GM19438 (cell line): ENCODE data around the gene GSS.
"Not testable (repeated sequence)": the region's sequence is repeated elsewhere in the genome, so short reads cannot be mapped to it uniquely, and the experiment has no call there.

Source experiments
- ATAC-seq: cut with Tn5 transposase; IDR thresholded peaks from one replicate; pipeline ENCODE4 v1.9.1; 2021; ENCODE audit warnings: low read depth; ENCODE audit not compliant: unreplicated experiment

Gene GSS

DNA sequence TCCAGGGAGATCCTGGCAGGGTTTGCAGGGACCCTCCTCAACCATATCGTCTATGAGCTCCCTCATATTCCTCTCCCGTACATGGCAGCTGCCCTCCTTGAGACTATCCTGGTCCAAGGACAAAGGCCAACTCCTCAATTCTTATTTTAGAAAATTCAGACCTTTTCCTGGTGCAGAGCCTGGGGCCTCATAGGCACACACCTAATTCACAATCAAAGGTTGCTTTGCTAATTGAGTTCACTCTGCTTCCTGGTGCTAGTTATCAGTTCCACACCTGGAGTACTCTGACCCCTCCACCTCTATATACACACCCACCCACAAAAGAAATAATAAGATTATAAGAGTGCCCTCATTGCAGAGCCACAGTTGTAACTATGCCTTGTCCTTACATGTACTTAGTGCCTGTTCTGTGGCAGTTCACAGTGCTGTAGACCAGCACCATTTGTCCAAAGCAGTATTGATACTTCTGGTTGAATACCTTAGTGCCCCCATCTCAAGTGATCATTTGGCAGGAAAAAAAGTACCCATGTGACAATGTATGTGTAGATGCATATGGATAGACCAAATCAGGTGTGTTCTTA lies 38.7 kb downstream of the GSS start:
- no peak for ATAC-seq

DNA sequence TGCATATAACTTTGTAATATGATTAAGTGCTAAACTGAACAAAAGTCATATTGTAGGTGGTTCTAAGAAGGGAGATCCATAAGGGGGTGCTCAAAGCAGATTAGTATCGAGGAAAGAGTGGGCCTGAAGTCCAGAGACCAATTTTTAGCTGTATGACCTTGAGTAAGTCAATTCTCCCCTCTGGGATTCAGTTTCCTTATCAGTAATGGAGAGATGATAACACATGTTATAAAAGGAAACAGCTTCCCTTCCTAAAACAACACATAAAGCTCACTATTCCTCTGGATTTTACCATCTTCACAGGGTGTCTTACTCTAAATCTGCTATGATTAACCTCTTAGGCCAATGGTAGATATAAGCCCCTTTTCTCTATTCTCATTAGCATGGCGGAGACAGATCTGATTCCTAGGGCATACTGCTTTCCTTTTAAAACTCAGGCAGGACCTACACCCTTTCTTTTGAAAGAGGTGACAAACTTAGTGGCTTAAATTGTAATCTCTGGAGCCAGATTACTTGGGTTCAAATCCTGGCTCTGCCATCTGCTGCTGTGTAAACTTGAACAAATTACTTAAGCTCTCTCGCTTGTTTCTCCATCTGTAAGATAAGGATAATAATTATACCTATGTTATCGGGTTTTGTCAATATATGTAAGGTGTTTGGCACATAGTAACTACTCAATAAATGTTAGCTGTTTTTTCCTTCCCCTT lies 39.7 kb downstream of the GSS start:
- no peak for ATAC-seq

DNA sequence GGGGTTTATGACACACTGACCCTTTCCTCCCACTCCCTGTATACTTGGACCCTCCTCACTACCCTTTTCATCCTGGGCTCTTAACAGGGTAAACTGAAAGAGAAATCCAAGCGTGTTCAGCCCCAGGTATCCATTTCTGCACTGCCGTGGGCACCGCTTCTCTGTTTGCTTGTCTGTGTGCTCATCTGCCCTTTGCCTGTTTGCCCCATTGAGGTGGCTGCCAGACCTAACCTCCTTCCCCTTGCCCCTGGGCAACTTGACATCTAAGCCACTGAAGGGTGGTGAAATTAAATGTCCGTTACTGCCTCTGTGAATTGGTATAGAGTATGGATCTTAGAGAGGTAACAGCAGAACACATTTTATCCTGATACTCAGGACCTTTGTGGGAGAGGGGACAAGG lies 40.5 kb downstream of the GSS start:
- ATAC-seq: no peak

DNA sequence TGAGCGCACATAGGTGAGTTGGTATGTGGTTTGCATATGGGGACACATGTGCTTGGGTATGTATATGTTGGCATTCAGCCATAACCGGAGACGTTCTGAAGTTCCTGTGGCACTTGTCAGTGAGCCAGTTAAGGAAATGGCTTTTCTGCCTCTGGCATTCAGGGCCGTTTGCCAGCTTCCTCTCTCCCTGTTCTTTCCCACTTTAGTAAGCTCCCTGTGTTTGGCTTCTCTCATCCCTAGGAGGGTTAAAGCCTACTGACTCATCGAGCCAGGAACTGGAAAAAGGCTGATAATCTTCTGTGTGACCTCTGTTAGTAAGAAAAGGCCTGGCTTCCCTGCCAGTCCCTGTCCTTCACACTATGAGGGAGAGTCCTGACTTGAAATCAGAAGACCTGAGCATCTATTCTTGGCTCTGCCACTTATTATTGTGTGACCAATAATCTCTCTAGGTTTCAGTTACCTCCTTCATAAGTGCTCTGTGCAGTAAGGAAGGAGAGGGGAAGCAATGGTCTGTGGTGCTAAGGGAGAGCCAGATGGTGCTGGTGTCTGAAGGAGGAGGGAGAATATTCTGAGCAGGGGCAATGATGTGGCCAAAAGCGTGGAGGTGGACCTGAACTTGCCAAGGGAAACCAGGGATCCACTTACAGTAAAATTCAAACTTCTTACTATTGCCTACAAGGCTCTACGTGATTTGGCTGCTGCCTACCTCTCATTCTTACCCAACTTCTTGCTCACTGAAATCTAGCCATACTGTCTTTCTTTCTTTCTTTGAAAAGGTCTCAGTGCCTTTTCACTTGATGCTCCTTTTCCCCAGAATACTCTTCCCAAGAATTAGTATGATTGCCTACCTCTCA lies 47.8 kb downstream of the GSS start:
- no peak for ATAC-seq

DNA sequence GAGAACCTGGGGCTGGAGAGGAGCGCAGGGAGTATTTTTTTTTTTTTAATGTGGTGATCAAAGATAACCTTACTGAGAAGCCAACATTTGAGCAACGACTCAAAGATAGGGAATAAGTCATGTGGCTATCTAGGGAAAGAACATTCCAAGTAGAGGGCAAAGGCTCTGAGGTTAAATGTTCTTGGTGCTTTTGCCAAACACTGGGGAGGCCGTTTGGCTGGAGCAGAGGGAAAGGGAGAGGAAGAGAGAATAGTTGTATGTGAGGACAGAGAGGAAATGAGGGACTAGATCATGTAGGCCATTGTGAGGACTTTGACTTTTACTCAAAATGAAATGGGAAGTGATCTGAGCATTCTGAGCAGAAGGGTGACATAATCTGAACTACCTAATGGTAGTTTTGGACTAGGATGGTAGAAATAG lies 51.4 kb downstream of the GSS start:
- ATAC-seq: no peak

DNA sequence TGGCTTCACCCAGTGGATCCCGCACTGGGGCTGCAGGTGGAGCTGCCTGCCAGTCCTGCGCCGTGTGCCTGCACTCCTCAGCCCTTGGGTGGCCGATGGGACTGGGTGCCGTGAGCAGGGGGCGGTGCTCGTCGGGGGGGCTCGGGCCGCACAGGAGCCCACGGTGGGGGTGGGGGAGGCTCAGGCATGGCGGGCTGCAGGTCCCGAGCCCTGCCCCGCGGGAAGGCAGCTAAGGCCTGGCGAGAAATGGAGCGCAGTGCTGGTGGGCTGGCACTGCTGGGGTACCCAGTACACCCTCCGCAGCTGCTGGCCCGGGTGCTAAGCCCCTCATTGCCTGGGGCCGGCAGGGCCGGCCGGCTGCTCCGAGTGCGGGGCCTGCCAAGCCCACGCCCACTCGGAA lies 56.9 kb downstream of the GSS start:
- ATAC-seq: not testable (repeated sequence)

DNA sequence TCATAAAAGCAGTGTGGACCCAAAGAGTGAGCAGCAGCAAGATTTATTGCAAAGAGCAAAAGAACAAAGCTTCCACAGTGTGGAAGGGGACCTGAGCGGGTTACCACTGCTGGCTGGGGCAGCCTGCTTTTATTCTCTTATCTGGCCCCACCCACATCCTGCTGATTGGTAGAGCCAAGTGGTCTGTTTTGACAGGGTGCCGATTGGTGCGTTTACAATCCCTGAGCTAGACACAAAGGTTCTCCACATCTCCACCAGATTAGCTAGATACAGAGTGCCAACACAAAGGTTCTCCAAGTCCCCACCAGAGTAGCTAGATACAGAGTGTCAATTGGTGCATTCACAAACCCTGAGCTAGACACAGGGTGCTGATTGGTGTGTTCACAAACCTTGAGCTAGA lies 57.5 kb downstream of the GSS start:
- not testable (repeated sequence) for ATAC-seq

DNA sequence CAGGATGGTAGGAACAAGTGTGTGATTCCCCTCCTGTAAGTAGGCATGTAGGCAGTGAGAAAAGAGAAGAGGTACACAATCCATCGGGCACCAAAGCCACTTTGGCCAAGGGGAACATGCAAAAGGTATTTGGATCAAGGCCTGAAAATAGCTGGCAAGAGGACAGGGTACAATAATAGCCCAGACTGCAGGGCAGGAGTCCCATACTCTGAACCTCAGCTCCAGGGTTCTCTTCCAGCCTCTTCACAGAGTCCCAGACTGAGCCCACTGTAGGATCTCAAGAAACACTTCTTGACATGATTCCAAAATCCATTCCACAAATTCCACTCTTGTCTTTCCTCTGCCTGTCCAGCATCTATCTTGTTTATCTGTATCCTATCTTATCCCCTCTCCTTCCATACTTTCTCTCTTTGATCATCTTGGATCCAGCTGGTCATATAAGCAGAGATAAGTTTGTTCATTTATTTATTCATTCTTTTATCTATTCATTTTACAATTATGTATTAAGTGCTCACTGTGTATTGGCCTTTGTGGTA lies 59.5 kb downstream of the GSS start:
- no peak for ATAC-seq

DNA sequence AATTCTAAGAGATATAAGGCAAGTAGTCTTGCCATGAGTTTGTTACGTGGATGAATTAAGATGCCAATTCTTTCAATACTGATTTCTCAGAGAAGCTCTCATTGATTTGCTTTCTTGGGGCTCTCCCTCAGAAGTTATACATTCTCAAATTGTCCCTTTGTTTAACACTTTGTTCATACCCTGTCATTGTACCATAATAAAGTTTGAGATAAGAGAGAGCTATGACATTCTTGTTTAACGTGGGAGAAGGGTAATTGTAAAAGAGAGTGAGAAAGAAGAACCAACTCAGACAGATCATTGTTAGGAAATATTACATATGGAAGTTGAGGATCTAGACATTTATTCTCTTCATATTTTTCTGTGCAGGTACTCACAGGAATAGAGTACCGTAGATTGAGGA lies 60.1 kb downstream of the GSS start:
- no peak for ATAC-seq

DNA sequence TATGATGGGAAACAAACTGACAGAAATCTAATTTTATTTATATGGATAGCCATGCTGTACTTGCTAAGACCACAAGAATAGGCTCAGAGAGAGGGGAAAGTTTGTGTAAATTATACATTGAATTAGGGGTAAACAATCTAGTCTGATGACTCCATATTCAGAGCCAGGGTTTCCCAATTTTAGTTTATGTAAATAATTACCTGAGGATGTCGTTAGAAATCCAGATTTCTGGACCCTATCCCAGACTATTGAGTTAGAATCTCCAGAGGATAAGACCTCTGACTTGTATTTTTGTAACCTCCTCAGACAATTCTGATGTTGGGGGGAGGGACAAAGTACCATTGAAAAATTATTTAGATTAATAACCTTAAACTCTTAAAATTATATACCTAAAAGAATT lies 60.9 kb downstream of the GSS start:
- ATAC-seq: no peak

DNA sequence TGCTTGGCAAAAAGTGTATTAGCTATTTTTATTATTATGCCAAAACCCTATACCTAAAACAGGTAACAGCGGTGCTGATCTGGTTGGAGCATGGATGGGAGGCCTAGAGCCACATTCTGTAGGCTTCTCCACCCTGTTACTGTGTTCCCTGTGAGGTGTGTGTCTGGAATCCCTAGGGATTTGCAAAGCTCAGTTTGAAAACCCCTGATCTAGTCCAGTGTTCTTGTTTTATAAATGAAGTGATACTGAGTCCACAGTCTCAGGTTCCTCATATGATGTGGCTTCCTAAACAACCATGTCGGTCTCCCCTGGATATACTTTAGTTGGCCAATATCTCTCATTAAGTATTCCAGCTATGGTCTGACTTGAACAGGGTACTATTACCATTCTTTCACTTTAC lies 62.9 kb downstream of the GSS start:
- ATAC-seq: no peak

DNA sequence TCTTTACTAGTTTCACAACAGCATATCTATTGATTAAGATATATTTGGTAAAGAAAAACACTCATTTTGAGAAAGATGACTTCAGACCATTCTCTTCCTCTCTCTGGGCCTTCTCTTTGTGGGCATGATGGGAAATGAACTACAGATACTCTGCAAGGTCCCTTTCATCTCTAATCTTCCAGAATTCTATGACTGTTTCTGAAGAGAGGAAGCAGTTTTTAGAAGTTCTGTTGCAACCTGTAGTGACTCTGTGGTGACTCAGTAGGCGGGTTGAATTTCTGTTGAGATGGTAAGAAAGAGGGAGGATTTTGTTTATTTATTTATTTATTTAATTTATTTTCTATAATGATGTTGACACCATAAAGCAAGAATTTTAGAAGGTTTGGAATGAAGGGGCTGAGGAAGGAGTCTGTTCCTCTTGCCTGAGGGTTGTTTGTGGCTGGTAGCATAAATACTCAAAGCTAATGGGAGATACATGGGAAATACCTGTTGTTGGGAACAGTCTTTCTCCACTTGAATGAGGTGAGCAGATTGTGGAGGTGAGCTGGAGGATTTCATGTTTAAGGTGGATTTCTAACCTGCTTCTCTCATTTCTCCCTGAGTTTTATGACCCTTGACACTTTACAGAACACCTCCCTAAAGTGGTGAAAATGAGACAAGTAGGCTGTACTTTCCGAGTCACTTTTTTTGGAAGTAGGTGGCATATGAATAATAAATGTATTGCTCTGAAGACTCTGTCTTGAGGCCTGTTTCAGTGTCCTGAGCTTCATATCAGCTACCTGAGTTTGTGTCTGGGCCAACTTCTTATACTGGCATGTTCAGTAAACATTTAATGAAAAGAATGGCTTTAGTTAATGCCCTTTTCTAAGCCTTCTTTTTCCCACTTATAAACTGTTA lies 64.2 kb downstream of the GSS start:
- no peak for ATAC-seq

DNA sequence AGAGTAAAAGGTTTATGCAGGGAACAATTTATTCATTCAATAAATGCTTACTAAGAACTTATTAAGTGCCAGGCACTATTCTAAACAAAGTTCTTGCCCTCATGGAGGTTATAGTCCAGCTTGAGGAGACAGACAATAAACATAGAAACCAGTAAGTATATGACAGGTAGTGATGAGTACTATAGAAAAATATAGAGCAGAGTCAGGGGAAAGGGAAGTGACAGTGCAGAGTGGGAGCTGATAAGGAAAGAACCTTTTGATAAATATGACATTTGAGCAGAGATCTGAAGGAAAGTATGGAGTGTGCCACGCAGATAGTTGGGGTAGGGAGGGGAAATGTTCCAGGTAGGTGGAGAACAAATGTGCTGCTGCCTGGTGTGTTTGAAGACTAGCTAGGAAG lies 67.1 kb downstream of the GSS start:
- no peak for ATAC-seq

DNA sequence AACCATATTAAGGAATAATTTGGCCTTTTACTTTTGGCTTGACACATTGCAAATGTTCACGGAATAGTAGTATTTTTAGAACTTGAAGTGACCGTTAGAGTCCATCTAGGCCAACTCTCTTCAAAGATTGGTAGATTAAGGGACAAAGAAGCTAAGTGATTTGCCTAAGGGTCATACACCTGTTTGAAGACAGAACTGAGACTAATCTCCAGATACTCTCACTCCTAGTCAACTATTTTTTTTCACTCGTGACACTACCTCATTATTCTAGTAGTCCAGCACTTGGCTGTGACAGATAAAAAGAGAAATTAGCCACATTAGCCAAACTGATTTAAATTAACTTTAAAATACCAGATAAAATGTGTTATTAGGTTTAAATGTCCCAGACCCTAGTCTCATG lies 68.6 kb downstream of the GSS start:
- no peak for ATAC-seq

DNA sequence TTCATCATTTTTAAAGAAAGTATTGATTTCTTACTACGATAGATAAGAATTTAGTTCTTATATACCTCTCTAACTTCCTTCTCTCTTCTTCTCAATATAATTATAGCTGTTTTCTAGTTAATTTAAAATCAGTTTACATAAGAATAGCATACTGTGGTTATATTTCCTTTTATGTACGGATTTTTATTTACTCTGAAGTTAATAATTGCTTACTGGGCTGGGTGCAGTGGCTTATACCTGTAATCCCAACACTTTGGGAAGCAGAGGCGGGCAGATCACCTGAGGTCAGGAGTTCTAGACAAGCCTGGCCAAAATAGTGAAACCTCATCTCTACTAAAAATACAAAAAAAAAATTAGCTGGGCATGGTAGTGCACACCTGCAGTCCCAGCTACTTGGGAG lies 69.5 kb downstream of the GSS start:
- ATAC-seq: no peak

DNA sequence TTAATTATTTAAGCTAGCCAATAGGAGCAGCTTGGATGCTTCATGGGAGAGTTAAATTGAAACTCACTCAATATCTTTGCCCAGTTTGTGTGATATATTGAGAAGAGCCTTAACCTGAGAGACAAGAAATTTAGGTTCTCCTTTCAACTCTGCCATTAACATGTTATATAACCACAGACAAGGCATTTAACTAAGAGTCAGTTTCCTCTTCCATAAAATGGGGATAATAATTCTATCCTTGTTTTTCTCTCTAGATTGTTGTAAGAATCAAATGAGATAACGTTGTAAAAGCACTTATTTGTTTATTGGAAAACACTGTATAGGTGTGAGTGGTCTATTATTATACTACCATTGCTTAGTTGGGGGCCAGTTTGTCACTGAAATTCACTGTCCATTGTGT lies 71.3 kb downstream of the GSS start:
- ATAC-seq: no peak

DNA sequence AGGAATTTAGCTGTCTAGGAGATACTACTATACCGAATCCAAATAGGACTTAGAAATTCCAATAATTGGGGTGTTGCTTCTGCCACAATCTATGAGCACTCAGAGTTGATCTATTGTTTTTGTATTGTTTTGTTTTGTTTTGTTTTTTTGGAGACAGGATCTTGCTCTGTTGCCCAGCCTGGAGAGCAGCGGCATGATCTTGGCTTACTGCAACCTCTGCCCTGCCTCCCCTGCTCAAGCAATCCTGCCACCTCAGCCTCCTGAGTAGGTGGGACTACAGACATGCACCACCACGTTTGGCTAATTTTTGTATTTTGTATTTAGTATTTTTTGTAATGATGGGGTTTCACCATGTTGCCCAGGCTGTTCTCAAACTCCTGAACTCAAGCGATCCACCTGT lies 71.8 kb downstream of the GSS start:
- ATAC-seq: no peak

DNA sequence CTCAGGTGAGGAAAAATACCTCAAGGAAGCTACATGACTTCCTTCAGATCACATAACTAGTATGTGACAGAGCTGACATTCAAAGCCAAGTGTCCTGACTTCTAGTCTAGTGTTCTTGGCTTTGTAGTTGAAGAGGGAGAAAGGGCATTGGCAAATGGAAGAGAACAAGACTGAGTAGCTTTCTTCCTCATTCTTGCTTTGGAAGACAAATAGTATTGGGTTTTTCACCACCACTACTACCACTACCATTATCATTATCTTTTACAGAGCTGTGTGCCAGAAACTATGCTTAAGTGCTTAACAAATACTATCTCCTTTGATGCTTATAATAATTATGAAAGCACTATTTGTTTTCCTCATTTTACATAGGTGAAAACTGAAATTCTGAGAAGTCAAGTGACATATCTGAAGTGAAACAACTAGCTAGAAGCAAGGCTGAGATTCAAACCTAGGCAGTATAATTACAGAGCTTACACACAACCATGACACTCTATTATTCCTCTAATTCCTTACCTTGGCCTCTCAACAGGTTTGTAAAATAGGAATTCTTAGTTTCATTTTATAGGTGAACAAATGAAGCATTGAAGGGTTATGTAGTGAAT lies 72.4 kb downstream of the GSS start:
- no peak for ATAC-seq

DNA sequence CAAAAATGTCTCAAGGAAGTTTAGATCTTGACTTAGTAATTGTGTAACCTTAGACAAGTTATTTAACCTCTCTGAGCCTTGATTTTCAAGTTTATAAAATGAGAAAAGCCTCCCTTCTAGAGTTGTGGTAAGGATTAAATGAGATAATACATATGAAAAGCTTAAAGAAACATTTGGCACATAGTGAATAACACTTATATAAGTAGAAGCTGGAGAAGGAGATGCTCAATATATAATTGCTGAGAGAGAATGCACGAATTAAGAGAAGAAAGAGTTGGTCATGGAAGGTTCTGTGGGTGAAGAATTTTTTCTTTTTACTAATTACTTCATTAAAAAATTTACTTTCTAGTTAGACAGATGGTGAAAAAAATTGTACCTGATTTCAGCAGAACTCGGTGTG lies 73.9 kb downstream of the GSS start:
- ATAC-seq: no peak

DNA sequence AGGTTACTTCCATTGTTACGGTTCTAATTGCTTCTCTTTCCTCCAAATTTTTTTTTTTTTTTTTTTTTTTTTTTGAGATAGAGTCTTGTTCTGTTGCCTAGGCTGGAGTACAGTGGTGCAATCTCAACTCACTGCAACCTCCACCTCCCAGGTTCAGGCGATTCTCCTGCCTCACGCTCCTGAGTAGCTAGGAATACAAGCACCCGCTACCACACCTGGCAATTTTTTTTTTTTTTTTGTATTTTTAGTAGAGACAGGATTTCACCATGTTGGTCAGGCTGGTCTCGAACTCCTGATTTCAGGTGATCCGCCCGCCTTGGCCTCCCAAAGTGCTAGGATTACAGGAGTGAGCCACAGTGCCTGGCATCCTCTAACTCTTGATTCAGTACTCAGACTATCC lies 74.6 kb downstream of the GSS start:
- ATAC-seq: not testable (repeated sequence)
